CD4-positive, alpha-beta T cell (primary cell): ENCODE measurements around the gene NKAIN4. TPM values are rescaled to one million over a fixed set of nuclear protein-coding genes. Genes with fewer than 3 reads are reported as not detected.

ENCODE experiments used
- ATAC-seq: fragments of 200-7000 bp; cut with Tn5 transposase; one replicate; pipeline ENCODE4 v1.10.0; 2022; ENCODE audit warnings: mild to moderate bottlenecking; ENCODE audit not compliant: poor library complexity
- CTCF ChIA-PET: fragments of 350-600 bp; sonication (Branson Sonifier 250); formaldehyde crosslinking; loops from one replicate; lab custom pipeline; 2021; ENCODE audit warnings: antibody characterized with exemption, inconsistent platforms; lab: Charles Lee
- POLR2A ChIA-PET: fragments of 350-600 bp; sonication (Branson Sonifier 250); formaldehyde crosslinking; loops from one replicate; lab custom pipeline; 2021; ENCODE audit warnings: antibody characterized with exemption, inconsistent platforms; lab: Charles Lee
- DNase-seq, 14 experiments: peaks; one replicate each; pipeline ENCODE4 v3.0.0-alpha.2; 2013 to 2020; ENCODE audit warnings: mixed read lengths in 2 of 14
- H3K27ac ChIP-seq, 2 donors: one replicate each; pipeline versions ENCODE4 v1.5.1 to v1.7.0; 2013; ENCODE audit warnings: low read length in 2 of 2, low read depth in 1 of 2, mild to moderate bottlenecking in 1 of 2
- H3K27me3 ChIP-seq, 2 experiments: 1 replicate in 1 of 2; 2 replicates in 1 of 2; pipeline versions ENCODE4 v1.6.1 to v1.7.0; 2013; ENCODE audit warnings: low read length in 2 of 2, control low read depth in 1 of 2, mild to moderate bottlenecking in 1 of 2, moderate library complexity in 1 of 2; ENCODE audit not compliant: insufficient read depth in 2 of 2, control insufficient read depth in 1 of 2
- H3K36me3 ChIP-seq: one replicate; pipeline ENCODE4 v1.6.1; 2013; ENCODE audit warnings: low read length, control low read depth; ENCODE audit not compliant: insufficient read depth
- H3K4me1 ChIP-seq: one replicate; pipeline ENCODE4 v1.6.1; 2013; ENCODE audit warnings: low read length, control low read depth; ENCODE audit not compliant: insufficient read depth
- H3K4me3 ChIP-seq: one replicate; pipeline ENCODE4 v1.5.1; 2013; ENCODE audit warnings: mild to moderate bottlenecking, low read length, moderate library complexity
- H3K9me3 ChIP-seq, 2 experiments: 1 replicate in 1 of 2; 2 replicates in 1 of 2; pipeline versions ENCODE4 v1.6.1 to v1.7.0; 2013; ENCODE audit warnings: low read length in 2 of 2, mild to moderate bottlenecking in 2 of 2, control low read depth in 1 of 2, moderate library complexity in 1 of 2; ENCODE audit not compliant: control insufficient read depth in 1 of 2, insufficient read depth in 1 of 2
- H3K27ac Mint-ChIP-seq: one replicate; pipeline ENCODE4 v1.8.0; 2020; ENCODE audit warnings: mixed read lengths
- H3K27me3 Mint-ChIP-seq: one replicate; pipeline ENCODE4 v1.8.0; 2021; ENCODE audit warnings: mixed read lengths
- H3K36me3 Mint-ChIP-seq: one replicate; pipeline ENCODE4 v1.8.0; 2021; ENCODE audit warnings: low read depth, mixed read lengths
- H3K4me1 Mint-ChIP-seq: one replicate; pipeline ENCODE4 v1.8.0; 2021; ENCODE audit warnings: low read depth, mixed read lengths
- H3K4me3 Mint-ChIP-seq: one replicate; pipeline ENCODE4 v1.8.0; 2020; ENCODE audit warnings: mild to moderate bottlenecking, mixed read lengths
- H3K9me3 Mint-ChIP-seq: one replicate; pipeline ENCODE4 v1.8.0; 2020; ENCODE audit warnings: mixed read lengths
- intact Hi-C, 2 experiments: fragments of 100-400 bp; cut with DNase I in 1 of 2; cut with micrococcal nuclease in 1 of 2; formaldehyde crosslinking; loops; one replicate each; pipeline versions ENCODE4 v1.15.1 to v1.9.0; 2023 to 2025; cut with DNase I, micrococcal nuclease
- total RNA-seq, 174 experiments: library from RNA in 2 of 174; stranded (reverse) in 2 of 174; gene quantifications; one replicate each; pipeline ENCODE4 v1.2.3 and lab custom pipeline; 2021 to 2026
- TF ChIP-seq, protein P1 (sequence below): fragments of 200-600 bp; IDR thresholded peaks from one replicate; pipeline ENCODE4 v1.8.0; 2022; ENCODE audit warnings: antibody characterized with exemption, mild to moderate bottlenecking

Gene NKAIN4
- total RNA-seq, 2 experiments from 2014 or later, result not detected

DNA sequence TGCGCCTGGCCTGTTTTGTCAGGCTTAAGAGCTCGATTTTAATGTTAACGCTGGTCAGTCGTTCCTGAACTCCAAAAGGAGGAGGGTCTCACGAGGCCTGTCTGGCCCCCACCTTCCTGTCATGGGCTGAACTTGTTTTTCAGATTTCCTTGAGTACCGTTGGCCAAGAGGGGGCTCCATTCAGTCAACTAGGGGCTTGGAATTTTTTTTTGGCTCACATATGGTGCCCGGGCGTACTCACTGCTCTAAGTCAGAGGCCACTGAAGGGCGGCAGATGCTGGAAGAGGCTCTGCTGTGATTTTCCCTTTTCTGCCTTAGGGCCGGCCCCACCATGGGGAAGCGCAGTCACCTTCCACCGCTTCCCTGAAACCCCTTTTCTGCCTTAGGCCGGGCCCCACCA lies 25.5 kb downstream of the NKAIN4 start:
- peaks cover 4% of the 10 kb centered on the region for H3K4me1 Mint-ChIP-seq
- H3K27me3 Mint-ChIP-seq, result peaks cover 38% of the 10 kb centered on the region
- peaks cover 25 to 49% of the 10 kb centered on the region in 2 experiments for H3K27me3 ChIP-seq
- DNase-seq (no peak), ATAC-seq (no peak)
- no peak overlapping the region for H3K27ac ChIP-seq
- intact Hi-C loops, result no loop called here
- no peaks in the 10 kb centered on the region for H3K4me1 ChIP-seq
- TF ChIP-seq, protein P1, sequence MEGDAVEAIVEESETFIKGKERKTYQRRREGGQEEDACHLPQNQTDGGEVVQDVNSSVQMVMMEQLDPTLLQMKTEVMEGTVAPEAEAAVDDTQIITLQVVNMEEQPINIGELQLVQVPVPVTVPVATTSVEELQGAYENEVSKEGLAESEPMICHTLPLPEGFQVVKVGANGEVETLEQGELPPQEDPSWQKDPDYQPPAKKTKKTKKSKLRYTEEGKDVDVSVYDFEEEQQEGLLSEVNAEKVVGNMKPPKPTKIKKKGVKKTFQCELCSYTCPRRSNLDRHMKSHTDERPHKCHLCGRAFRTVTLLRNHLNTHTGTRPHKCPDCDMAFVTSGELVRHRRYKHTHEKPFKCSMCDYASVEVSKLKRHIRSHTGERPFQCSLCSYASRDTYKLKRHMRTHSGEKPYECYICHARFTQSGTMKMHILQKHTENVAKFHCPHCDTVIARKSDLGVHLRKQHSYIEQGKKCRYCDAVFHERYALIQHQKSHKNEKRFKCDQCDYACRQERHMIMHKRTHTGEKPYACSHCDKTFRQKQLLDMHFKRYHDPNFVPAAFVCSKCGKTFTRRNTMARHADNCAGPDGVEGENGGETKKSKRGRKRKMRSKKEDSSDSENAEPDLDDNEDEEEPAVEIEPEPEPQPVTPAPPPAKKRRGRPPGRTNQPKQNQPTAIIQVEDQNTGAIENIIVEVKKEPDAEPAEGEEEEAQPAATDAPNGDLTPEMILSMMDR, result no peak
- H3K9me3 ChIP-seq, result peaks cover 0 to 4% of the 10 kb centered on the region in 2 experiments
- no peaks in the 10 kb centered on the region for H3K36me3 ChIP-seq
- H3K27ac Mint-ChIP-seq, result no peak overlapping the region
- POLR2A ChIA-PET, result no interaction called here
- CTCF ChIA-PET, result no interaction called here
- no peaks in the 10 kb centered on the region for H3K9me3 Mint-ChIP-seq
- H3K4me3 Mint-ChIP-seq, result no peak overlapping the region
- H3K36me3 Mint-ChIP-seq, result no peaks in the 10 kb centered on the region
- H3K4me3 ChIP-seq, result no peak overlapping the region

DNA sequence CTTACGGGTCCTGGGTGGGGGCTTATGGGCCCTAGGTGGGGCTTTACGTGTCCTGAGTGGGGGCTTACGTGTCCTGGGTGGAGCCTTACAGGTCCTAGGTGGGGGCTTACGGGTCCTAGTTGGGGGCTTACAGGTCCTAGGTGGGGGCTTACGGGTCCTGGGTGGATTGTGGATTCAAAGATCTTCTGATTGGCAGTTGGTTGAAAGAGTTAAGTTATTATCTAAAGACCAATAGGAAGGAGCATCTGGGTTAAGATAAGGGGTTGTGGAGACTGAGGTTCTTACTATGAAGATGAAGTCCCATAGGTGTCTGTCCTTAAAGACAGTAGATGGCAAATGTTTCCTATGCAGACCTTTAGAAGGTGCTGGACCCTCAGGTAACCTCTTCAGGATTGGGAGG lies 27.0 kb downstream of the NKAIN4 start:
- Mint-ChIP-seq H3K27me3 (peaks cover 34% of the 10 kb centered on the region), H3K4me3 (no peak overlapping the region), H3K27ac (no peak overlapping the region), H3K4me1 (peaks cover 4% of the 10 kb centered on the region), H3K9me3 (no peaks in the 10 kb centered on the region), H3K36me3 (no peaks in the 10 kb centered on the region)
- intact Hi-C loops, result no loop called here
- no peak overlapping the region for H3K27ac ChIP-seq
- ChIA-PET CTCF (no interaction called here), POLR2A (no interaction called here)
- H3K36me3 ChIP-seq, result no peaks in the 10 kb centered on the region
- no peak for ATAC-seq
- H3K4me1 ChIP-seq, result peaks cover 5% of the 10 kb centered on the region
- H3K27me3 ChIP-seq, result peaks cover 16 to 36% of the 10 kb centered on the region in 2 experiments
- no peak for DNase-seq
- peaks cover 0 to 4% of the 10 kb centered on the region in 2 experiments for H3K9me3 ChIP-seq
- H3K4me3 ChIP-seq, result no peak overlapping the region
- TF ChIP-seq, protein P1, result no peak

DNA sequence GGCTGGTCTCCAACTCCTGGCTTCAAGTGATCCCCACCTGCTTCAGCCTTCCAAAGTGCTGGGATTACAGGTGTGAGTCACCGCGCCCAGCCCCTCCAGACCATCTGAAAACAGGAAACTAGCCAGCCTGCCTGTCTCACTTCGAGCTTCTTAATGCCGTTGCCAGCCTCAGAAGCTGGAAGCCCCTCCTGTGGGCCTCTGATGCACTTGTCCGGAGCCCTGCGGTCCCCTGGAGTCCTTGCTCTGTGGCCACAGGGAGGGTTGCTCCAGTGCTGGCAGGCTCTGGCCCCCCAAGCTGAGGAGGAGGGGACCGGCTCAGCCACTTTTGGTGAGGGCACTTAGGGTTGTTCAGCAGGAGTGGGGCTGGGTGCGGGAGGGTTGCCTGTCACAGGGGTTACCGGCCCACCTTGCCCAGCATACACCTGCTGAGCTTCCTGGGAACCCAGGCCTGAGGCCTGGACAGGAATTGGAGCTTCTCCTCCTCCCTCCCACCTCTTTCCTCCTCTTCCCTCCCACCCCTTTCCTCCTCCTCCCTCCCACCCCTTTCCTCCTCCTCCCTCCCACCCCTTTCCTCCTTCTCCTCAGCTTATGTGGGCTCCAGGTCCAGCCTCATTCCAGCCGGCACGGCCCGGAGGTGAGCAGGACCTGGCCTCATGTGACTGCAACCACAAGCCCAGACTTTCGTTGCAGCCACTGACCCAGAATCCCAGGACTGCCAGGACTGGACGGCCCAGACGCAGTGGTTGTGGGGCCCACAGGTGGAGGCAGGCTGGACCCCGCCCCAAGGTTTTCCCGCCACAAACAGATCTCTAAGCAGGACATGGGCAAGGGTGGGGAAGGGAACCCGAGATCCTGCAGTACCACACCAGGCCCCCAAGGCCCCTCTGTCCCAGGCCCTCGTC lies 28.0 kb downstream of the NKAIN4 start:
- POLR2A ChIA-PET, result no interaction called here
- intact Hi-C loops, result no loop called here

More for the DNA sequence above, 28.0 kb downstream of the NKAIN4 start:
- TF ChIP-seq, protein P1, result no peak
- no peaks in the 10 kb centered on the region for H3K9me3 Mint-ChIP-seq
- H3K36me3 ChIP-seq, result no peaks in the 10 kb centered on the region
- H3K27ac ChIP-seq, result no peak overlapping the region
- peaks cover 15 to 27% of the 10 kb centered on the region in 2 experiments for H3K27me3 ChIP-seq
- CTCF ChIA-PET, result no interaction called here
- peaks cover 4% of the 10 kb centered on the region for H3K4me1 Mint-ChIP-seq
- H3K4me3 Mint-ChIP-seq, result no peak overlapping the region
- no peak overlapping the region for H3K27ac Mint-ChIP-seq
- no peak for ATAC-seq
- DNase-seq, result no peak
- H3K27me3 Mint-ChIP-seq, result peaks cover 24% of the 10 kb centered on the region
- peaks cover 5% of the 10 kb centered on the region for H3K4me1 ChIP-seq
- no peak overlapping the region for H3K4me3 ChIP-seq
- H3K36me3 Mint-ChIP-seq, result no peaks in the 10 kb centered on the region
- H3K9me3 ChIP-seq, result peaks cover 0 to 4% of the 10 kb centered on the region in 2 experiments
